ENCODE data around the gene PNMA8A.
A peak's percentile ranks its signal among the peaks of the same experiment; 100 is the strongest.

PNMA8A gene

DNA sequence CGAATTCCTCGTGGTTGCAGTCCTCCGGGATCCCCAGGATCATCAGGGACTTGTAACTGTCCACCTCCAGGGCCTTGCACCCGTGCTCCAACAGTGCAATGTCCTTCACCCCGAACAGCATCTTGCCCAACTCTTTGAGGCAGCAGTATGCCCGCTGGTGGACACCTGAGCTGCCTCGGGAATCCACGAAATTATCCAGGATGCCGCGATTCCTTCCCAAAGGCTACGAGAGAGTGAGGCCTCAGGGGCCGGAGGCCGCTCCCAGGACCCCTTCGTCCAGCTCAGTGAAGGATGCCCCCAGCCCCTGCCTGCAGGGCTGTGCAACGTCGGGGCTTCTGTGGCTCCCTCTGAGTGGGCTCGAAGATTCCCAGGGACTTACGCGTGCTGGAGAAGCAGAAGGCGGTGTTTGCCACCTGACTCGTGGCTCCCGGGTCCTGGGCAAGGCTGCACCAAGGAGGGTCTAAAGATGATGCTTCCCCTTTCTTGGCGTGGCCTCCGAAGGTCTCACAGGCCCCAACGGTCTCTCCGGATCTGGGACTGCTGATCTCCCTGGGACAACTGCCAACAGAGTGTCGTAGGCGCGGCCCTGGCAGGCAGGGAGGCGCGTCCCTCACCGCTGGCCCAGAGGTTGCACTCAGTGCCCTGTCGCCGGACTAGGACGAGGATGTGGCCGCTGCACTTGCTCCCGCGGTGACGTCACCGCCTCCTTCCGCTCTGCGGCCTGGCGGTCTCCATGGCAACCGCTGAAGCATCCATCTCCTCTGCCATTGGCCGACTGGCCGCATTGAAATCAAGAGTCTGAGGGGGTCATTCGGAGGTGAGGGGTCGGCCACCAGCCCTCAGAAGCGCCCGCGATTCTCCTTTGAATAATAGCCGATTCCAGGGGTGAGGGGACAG, 42.9 kb downstream of the PNMA8A start, which contains the start of gene PNMA8C:
PNMA8C (minus strand) TSS at position 698 of the 897 bp plus-strand sequence; CDS start at position 121, 577 bp downstream.
- no peak within 1 kb of the TSS for H3K4me3 ChIP-seq (ENCODE audit: low read length)
- H3K27ac ChIP-seq (ENCODE audit: low read length): no peak within 1 kb of the TSS
- no peaks in the 10 kb centered on the region for H3K9me3 ChIP-seq (ENCODE audit: insufficient read depth, low read length)
- peaks cover 7% of the 10 kb centered on the region; the same call in 1 of the 2 replicates for H3K27me3 ChIP-seq (ENCODE audit: low read depth, low read length)
- no peaks in the 10 kb centered on the region for H3K36me3 ChIP-seq (replicated peaks; ENCODE audit: low read depth, low read length)
- TF ChIP-seq, protein P1, sequence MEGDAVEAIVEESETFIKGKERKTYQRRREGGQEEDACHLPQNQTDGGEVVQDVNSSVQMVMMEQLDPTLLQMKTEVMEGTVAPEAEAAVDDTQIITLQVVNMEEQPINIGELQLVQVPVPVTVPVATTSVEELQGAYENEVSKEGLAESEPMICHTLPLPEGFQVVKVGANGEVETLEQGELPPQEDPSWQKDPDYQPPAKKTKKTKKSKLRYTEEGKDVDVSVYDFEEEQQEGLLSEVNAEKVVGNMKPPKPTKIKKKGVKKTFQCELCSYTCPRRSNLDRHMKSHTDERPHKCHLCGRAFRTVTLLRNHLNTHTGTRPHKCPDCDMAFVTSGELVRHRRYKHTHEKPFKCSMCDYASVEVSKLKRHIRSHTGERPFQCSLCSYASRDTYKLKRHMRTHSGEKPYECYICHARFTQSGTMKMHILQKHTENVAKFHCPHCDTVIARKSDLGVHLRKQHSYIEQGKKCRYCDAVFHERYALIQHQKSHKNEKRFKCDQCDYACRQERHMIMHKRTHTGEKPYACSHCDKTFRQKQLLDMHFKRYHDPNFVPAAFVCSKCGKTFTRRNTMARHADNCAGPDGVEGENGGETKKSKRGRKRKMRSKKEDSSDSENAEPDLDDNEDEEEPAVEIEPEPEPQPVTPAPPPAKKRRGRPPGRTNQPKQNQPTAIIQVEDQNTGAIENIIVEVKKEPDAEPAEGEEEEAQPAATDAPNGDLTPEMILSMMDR (IDR thresholded peaks at IDR 0.05; ENCODE audit: low read depth, low read length): no peak
- no peak for TF ChIP-seq EZH2phosphoT487 (IDR thresholded peaks at IDR 0.05; ENCODE audit: low read depth)
- H3K4me1 ChIP-seq (ENCODE audit: low read length): peaks cover 16% of the 10 kb centered on the region
- H2AFZ ChIP-seq (ENCODE audit: low read depth, low read length): no peak within 1 kb of the TSS
- no peaks in the 10 kb centered on the region for H3K79me2 ChIP-seq (ENCODE audit: low read length)
- no peak within 1 kb of the TSS for H3K9ac ChIP-seq (ENCODE audit: low read length)
- no peaks in the 10 kb centered on the region for H4K20me1 ChIP-seq (ENCODE audit: insufficient read depth, low read length)
- H3K4me2 ChIP-seq (ENCODE audit: low read length): no peak within 1 kb of the TSS

DNA sequence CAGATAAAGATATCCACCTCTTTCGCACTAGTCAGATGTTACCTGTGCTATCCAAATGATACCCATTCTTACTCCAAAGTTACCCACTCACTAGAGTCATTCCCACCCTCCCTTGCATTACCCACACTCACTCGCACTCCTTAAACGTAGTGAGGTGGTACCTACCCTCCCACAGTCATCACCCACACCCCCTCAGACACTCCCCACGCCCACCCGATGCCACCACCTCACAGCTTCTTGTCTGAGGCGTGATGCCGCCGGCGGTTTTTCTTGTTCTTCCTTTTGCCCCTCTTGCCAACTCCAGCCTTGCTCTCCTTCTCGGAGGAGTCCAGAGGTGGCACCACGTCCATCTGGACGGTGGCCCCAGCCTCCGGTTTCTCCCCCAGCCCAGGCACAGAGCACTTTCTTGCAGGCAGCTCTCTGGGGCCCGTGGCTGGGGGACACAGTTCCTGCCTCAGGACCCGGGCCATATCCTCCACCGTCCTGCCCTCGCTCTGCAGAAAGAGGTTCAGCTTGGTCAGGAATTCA, 43.8 kb downstream of the PNMA8A start:
- Histone ChIP-seq H3K9ac (ENCODE audit: low read length) (no peak overlapping the region; the same call in 1 of the 2 replicates), H3K4me1 (ENCODE audit: low read length) (peaks cover 23% of the 10 kb centered on the region), H3K79me2 (ENCODE audit: low read length) (no peaks in the 10 kb centered on the region), H3K4me3 (ENCODE audit: low read length) (peak overlapping the region; percentile 86; the same call in 1 of the 2 replicates), H3K27ac (ENCODE audit: low read length) (no peak overlapping the region), H3K27me3 (ENCODE audit: low read depth, low read length) (peaks cover 7% of the 10 kb centered on the region; the same call in 1 of the 2 replicates), H2AFZ (ENCODE audit: low read depth, low read length) (peak overlapping the region; percentile 96; the same call in 1 of the 2 replicates), H4K20me1 (ENCODE audit: insufficient read depth, low read length) (no peaks in the 10 kb centered on the region), H3K4me2 (ENCODE audit: low read length) (peak overlapping the region; percentile 95), H3K9me3 (ENCODE audit: insufficient read depth, low read length) (no peaks in the 10 kb centered on the region), H3K36me3 (replicated peaks; ENCODE audit: low read depth, low read length) (no peaks in the 10 kb centered on the region)
- TF ChIP-seq, protein P1 (IDR thresholded peaks at IDR 0.05; ENCODE audit: low read depth, low read length): no peak
- TF ChIP-seq EZH2phosphoT487 (IDR thresholded peaks at IDR 0.05; ENCODE audit: low read depth): no peak

DNA sequence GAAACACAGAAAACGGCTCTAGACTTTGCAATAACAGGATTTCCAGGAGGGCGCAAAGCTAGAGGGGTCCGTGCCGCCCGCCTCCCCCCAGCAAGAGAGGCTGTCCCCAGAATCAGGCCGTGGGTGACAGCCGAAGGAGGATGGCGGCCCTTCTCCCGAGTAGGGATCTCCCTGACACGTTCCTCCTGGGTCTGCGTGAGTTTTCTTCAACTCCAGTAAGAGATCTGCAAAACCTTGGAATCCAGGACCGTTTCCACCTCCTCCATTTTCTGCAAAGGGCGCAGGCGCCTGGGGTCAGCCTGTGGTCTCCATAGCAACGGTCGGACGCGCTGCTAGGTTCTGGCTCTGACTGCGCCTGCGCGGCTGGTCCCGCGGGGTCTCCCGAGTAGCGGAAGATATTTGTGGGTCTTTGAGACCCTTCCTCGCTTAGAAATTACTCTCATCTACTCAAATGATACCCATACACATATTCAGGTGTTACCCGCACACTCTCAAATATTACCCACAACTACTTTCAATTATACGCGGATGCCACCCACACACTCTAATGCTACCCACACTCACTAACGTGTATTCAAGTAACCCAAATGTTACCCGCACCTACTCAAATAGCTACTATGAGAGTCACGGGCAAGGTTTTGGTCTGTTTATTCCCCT, 44.7 kb downstream of the PNMA8A start:
- H3K4me3 ChIP-seq (ENCODE audit: low read length): peak overlapping the region; percentile 86
- TF ChIP-seq EZH2phosphoT487 (IDR thresholded peaks at IDR 0.05; ENCODE audit: low read depth): no peak
- TF ChIP-seq, protein P1 (IDR thresholded peaks at IDR 0.05; ENCODE audit: low read depth, low read length): no peak
- H3K4me1 ChIP-seq (ENCODE audit: low read length): peaks cover 19% of the 10 kb centered on the region
- peak overlapping the region; percentile 75 for H3K9ac ChIP-seq (ENCODE audit: low read length)
- H3K27ac ChIP-seq (ENCODE audit: low read length): no peak overlapping the region; the same call in 1 of the 2 replicates
- H3K79me2 ChIP-seq (ENCODE audit: low read length): no peaks in the 10 kb centered on the region
- no peaks in the 10 kb centered on the region for H4K20me1 ChIP-seq (ENCODE audit: insufficient read depth, low read length)
- no peaks in the 10 kb centered on the region for H3K36me3 ChIP-seq (replicated peaks; ENCODE audit: low read depth, low read length)
- peaks cover 7% of the 10 kb centered on the region; the same call in 1 of the 2 replicates for H3K27me3 ChIP-seq (ENCODE audit: low read depth, low read length)
- H3K4me2 ChIP-seq (ENCODE audit: low read length): peak overlapping the region; percentile 95
- H3K9me3 ChIP-seq (ENCODE audit: insufficient read depth, low read length): no peaks in the 10 kb centered on the region
- peak overlapping the region; percentile 96 for H2AFZ ChIP-seq (ENCODE audit: low read depth, low read length)

All from OCI-LY3 (cell line).